ENCODE data around the gene EMSY.

DNA sequence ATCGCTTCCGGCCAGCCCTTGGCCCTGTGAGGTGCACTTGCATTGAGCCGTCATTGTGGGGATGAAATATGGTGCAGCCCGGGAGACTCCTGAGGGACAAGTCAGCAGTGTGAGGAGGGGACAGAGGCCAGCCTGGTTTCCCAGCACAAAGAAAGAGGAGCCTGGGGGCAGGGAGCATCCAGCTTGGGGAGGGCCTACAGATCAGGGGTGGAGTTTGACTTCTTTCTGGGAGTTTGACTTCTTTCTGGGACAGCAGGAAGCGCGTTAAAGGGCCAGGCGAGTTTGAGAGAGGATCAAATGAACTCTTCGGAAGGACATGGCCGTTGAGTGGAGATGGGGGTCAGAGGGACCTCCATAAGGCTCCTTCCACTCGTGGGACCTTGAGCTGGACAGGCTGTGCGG lies 133.8 kb downstream of the EMSY start:
- no peak for TF ChIP-seq ZBTB40 (IDR thresholded peaks at IDR 0.05)
- no peak for TF ChIP-seq ZBTB40 (CRISPR knock-in tag; IDR thresholded peaks at IDR 0.05)
- no peak for TF ChIP-seq MCM7 (IDR thresholded peaks at IDR 0.05)
- TF ChIP-seq CTCF (IDR thresholded peaks at IDR 0.05 in 2 of 3, conservative IDR thresholded peaks at IDR 0.05 in 1 of 3; ENCODE audit: insufficient read depth in 2 of 3, low read depth in 1 of 3, low read length in 3 of 3) = no peak
- TF ChIP-seq JUNB (CRISPR knock-in tag; conservative IDR thresholded peaks at IDR 0.05) = no peak
- no peak for TF ChIP-seq TBP (optimal IDR thresholded peaks at IDR 0.05; ENCODE audit: low read depth, low read length)
- no peak for TF ChIP-seq ZC3H4 (CRISPR knock-in tag; IDR thresholded peaks at IDR 0.05; ENCODE audit: borderline replicate concordance)
- no peak for TF ChIP-seq NFYB (IDR thresholded peaks at IDR 0.05; ENCODE audit: extremely low read depth, insufficient read length)
- TF ChIP-seq POLR2A (conservative IDR thresholded peaks at IDR 0.05) = no peak
- TF ChIP-seq, protein P1, sequence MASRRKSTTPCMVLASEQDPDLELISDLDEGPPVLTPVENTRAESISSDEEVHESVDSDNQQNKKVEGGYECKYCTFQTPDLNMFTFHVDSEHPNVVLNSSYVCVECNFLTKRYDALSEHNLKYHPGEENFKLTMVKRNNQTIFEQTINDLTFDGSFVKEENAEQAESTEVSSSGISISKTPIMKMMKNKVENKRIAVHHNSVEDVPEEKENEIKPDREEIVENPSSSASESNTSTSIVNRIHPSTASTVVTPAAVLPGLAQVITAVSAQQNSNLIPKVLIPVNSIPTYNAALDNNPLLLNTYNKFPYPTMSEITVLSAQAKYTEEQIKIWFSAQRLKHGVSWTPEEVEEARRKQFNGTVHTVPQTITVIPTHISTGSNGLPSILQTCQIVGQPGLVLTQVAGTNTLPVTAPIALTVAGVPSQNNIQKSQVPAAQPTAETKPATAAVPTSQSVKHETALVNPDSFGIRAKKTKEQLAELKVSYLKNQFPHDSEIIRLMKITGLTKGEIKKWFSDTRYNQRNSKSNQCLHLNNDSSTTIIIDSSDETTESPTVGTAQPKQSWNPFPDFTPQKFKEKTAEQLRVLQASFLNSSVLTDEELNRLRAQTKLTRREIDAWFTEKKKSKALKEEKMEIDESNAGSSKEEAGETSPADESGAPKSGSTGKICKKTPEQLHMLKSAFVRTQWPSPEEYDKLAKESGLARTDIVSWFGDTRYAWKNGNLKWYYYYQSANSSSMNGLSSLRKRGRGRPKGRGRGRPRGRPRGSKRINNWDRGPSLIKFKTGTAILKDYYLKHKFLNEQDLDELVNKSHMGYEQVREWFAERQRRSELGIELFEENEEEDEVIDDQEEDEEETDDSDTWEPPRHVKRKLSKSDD (conservative IDR thresholded peaks at IDR 0.05; ENCODE audit: low read length) = no peak
- TF ChIP-seq JUND (IDR thresholded peaks at IDR 0.05; ENCODE audit: borderline replicate concordance, low read depth, low read length) = no peak
- TF ChIP-seq JUND (tag; IDR thresholded peaks at IDR 0.05; ENCODE audit: borderline replicate concordance, low read depth, low read length) = no peak
- TF ChIP-seq RBFOX2 (IDR thresholded peaks at IDR 0.05; ENCODE audit: low read depth, low read length) = no peak
- no peak for TF ChIP-seq GABPA (tag; conservative IDR thresholded peaks at IDR 0.05; ENCODE audit: low read depth)

Measured in K562 (cell line).